ENCODE data around the gene HSF2BP.

Gene HSF2BP

GRCh38 chr21:43648171-43648570, 11.1 kb downstream of the HSF2BP start:
- DNase-seq, result no peak

- peak; percentile 61 to 86 (median 78) for DNase-seq
Measured at GRCh38 chr21:43646550-43647260, 12.6 kb downstream of the HSF2BP start.

GRCh38 chr21:43645976-43646375, 13.3 kb downstream of the HSF2BP start:
- no peak for DNase-seq

GRCh38 chr21:43645136-43645891, 14.0 kb downstream of the HSF2BP start:
- peak in 3 of 6 experiments; percentile 11 to 32 (median 21) for DNase-seq

GRCh38 chr21:43644609-43645008, 14.7 kb downstream of the HSF2BP start:
- no peak for DNase-seq

- no peak for DNase-seq
Measured at GRCh38 chr21:43644071-43644470, 15.2 kb downstream of the HSF2BP start.

GRCh38 chr21:43643193-43643592, 16.1 kb downstream of the HSF2BP start:
- DNase-seq, result no peak

GRCh38 chr21:43640400-43640799, 18.9 kb downstream of the HSF2BP start:
- DNase-seq, result no peak

- no peak for DNase-seq
Measured at GRCh38 chr21:43639470-43640353, 19.6 kb downstream of the HSF2BP start.

- DNase-seq, result no peak
Measured at GRCh38 chr21:43637530-43638158, 21.6 kb downstream of the HSF2BP start.

- DNase-seq, result no peak
Measured at GRCh38 chr21:43635436-43635835, 23.9 kb downstream of the HSF2BP start.

- DNase-seq, result no peak
Measured at GRCh38 chr21:43634618-43635017, 24.7 kb downstream of the HSF2BP start.

- no peak for DNase-seq
Measured at GRCh38 chr21:43632373-43632905, 26.8 kb downstream of the HSF2BP start.

- DNase-seq, result no peak
Measured at GRCh38 chr21:43631411-43632107, 27.7 kb downstream of the HSF2BP start.

- DNase-seq, result no peak
Measured at GRCh38 chr21:43627527-43627926, 31.8 kb downstream of the HSF2BP start.

GRCh38 chr21:43626390-43626789, 32.9 kb downstream of the HSF2BP start:
- no peak for DNase-seq

- no peak for DNase-seq
Measured at GRCh38 chr21:43624339-43624738, 34.9 kb downstream of the HSF2BP start.

- no peak for DNase-seq
Measured at GRCh38 chr21:43623588-43623987, 35.7 kb downstream of the HSF2BP start.

- DNase-seq, result no peak
Measured at GRCh38 chr21:43622796-43623195, 36.5 kb downstream of the HSF2BP start.

GRCh38 chr21:43619856-43620255, 39.4 kb downstream of the HSF2BP start:
- no peak for DNase-seq

- DNase-seq, result no peak
Measured at GRCh38 chr21:43619344-43619743, 39.9 kb downstream of the HSF2BP start.

GRCh38 chr21:43618940-43619339, 40.3 kb downstream of the HSF2BP start:
- no peak for DNase-seq
